IMR-90 (cell line): Measurements from ENCODE around the gene ANO7. TPM values are rescaled to one million over a fixed set of nuclear protein-coding genes. Genes with fewer than 3 reads are reported as not detected.

Experiments used
- ATAC-seq: fragments of 200-7000 bp; cut with Tn5 transposase; 2 replicates; pipeline ENCODE4 v1.9.1; 2020; ENCODE audit warnings: low read depth, mild to moderate bottlenecking, moderate library complexity
- BruUV-seq: library from RNA; stranded (reverse); fragments of 400-500 nt; replicated peaks from 2 replicates; lab custom pipeline; 2021; lab: Mats Ljungman, UMichigan
- CTCF ChIA-PET: fragments of 300-600 bp; formaldehyde crosslinking; extraction: SDS; loops from one replicate; lab custom pipeline; 2021; ENCODE audit warnings: antibody characterized with exemption; lab: Yijun Ruan, JAX
- POLR2A ChIA-PET: fragments of 300-600 bp; sonication (Branson Sonifier 250); formaldehyde crosslinking; loops from one replicate; lab custom pipeline; 2022; ENCODE audit warnings: antibody characterized with exemption; ENCODE audit not compliant: unreplicated experiment; lab: Charles Lee
- DNase-seq: peaks from one replicate; pipeline ENCODE4 v3.0.0; 2013
- H2AFZ ChIP-seq: replicated peaks from 2 replicates; pipeline ENCODE3; 2013; ENCODE audit warnings: low read length, mild to moderate bottlenecking; ENCODE audit not compliant: poor library complexity
- H2AK5ac ChIP-seq: 2 replicates; pipeline ENCODE4 v1.6.1; 2013; ENCODE audit warnings: low read depth, low read length, inconsistent platforms
- H2AK9ac ChIP-seq: replicated peaks from 2 replicates; pipeline ENCODE3; 2013; ENCODE audit warnings: mild to moderate bottlenecking, low read depth, low read length, moderate library complexity; ENCODE audit not compliant: poor library complexity
- H2BK120ac ChIP-seq: 2 replicates; pipeline ENCODE4 v1.6.1; 2013; ENCODE audit warnings: low read depth, low read length, inconsistent platforms
- H2BK15ac ChIP-seq: 3 replicates; pipeline ENCODE4 v1.6.1; 2013; ENCODE audit warnings: low read depth, low read length, inconsistent platforms
- H2BK20ac ChIP-seq: 2 replicates; pipeline ENCODE4 v1.6.1; 2013; ENCODE audit warnings: low read depth, mild to moderate bottlenecking, inconsistent platforms, low read length, moderate library complexity
- H2BK5ac ChIP-seq: 2 replicates; pipeline ENCODE4 v1.6.1; 2013; ENCODE audit warnings: mild to moderate bottlenecking, low read depth, low read length, inconsistent platforms; ENCODE audit not compliant: poor library complexity, severe bottlenecking
- H3K14ac ChIP-seq: replicated peaks from 2 replicates; pipeline ENCODE4 v1.6.1; 2013; ENCODE audit warnings: low read depth, low read length, inconsistent platforms
- H3K18ac ChIP-seq: 2 replicates; pipeline ENCODE4 v1.6.1; 2013; ENCODE audit warnings: low read depth, low read length, control low read depth
- H3K23ac ChIP-seq: 2 replicates; pipeline ENCODE4 v1.6.1; 2013; ENCODE audit warnings: low read depth, low read length, inconsistent platforms
- H3K27ac ChIP-seq: 2 replicates; pipeline ENCODE4 v1.5.1; 2013; ENCODE audit warnings: mild to moderate bottlenecking, control low read depth, low read length; ENCODE audit not compliant: insufficient read depth
- H3K27me3 ChIP-seq: 2 replicates; pipeline ENCODE4 v1.6.1; 2013; ENCODE audit warnings: low read length; ENCODE audit not compliant: control insufficient read depth, insufficient read depth
- H3K36me3 ChIP-seq: 2 replicates; pipeline ENCODE4 v1.6.1; 2013; ENCODE audit warnings: low read length, mixed read lengths; ENCODE audit not compliant: control insufficient read depth, insufficient read depth
- H3K4ac ChIP-seq: 2 replicates; pipeline ENCODE4 v1.6.1; 2013; ENCODE audit warnings: low read depth, low read length, inconsistent platforms
- H3K4me1 ChIP-seq: 2 replicates; pipeline ENCODE4 v1.6.1; 2013; ENCODE audit warnings: low read length, mixed read lengths; ENCODE audit not compliant: control insufficient read depth, insufficient read depth
- H3K4me2 ChIP-seq: 2 replicates; pipeline ENCODE4 v1.6.1; 2013; ENCODE audit warnings: low read depth, mild to moderate bottlenecking, control low read depth, low read length, moderate library complexity
- H3K4me3 ChIP-seq: 2 replicates; pipeline ENCODE4 v1.5.1; 2013; ENCODE audit warnings: low read depth, mild to moderate bottlenecking, control low read depth, low read length, moderate library complexity; ENCODE audit not compliant: insufficient read depth
- H3K56ac ChIP-seq: 2 replicates; pipeline ENCODE4 v1.6.1; 2013; ENCODE audit warnings: low read length, inconsistent platforms; ENCODE audit not compliant: insufficient read depth; ENCODE audit errors: extremely low read depth
- H3K79me1 ChIP-seq, 2 experiments: 2 replicates each; pipeline ENCODE4 v1.6.1; 2013; ENCODE audit warnings: low read length in 2 of 2, inconsistent platforms in 1 of 2, low read depth in 1 of 2
- H3K9ac ChIP-seq: 2 replicates; pipeline ENCODE4 v1.6.1; 2013; ENCODE audit warnings: low read depth, low read length, control low read depth
- H3K9me1 ChIP-seq: 2 replicates; pipeline ENCODE4 v1.6.1; 2013; ENCODE audit warnings: low read length, inconsistent platforms; ENCODE audit not compliant: insufficient read depth
- H3K9me3 ChIP-seq: 2 replicates; pipeline ENCODE4 v1.6.1; 2013; ENCODE audit warnings: low read length; ENCODE audit not compliant: control insufficient read depth, insufficient read depth
- H4K20me1 ChIP-seq: 2 replicates; pipeline ENCODE4 v1.6.1; 2013; ENCODE audit warnings: low read length, inconsistent platforms; ENCODE audit not compliant: insufficient read depth
- H4K5ac ChIP-seq: 2 replicates; pipeline ENCODE4 v1.6.1; 2013; ENCODE audit warnings: mild to moderate bottlenecking, low read depth, low read length, control low read depth
- H4K8ac ChIP-seq, 2 experiments: 2 replicates each; pipeline ENCODE4 v1.6.1; 2013; ENCODE audit warnings: low read depth in 2 of 2, low read length in 2 of 2, control low read depth in 1 of 2, inconsistent platforms in 1 of 2
- H4K91ac ChIP-seq: 2 replicates; pipeline ENCODE4 v1.6.1; 2013; ENCODE audit warnings: low read depth, low read length, inconsistent platforms; ENCODE audit not compliant: insufficient read depth
- CHD1 ChIP-seq: IDR thresholded peaks from 2 replicates; pipeline ENCODE4 v1.6.1; 2012; ENCODE audit warnings: low read depth, low read length, improper control_type of control experiment
- FOS ChIP-seq: fragments of 150-350 bp; IDR thresholded peaks from 2 replicates; pipeline ENCODE4 v1.6.1; 2016; ENCODE audit warnings: low read depth, low read length
- MAFK ChIP-seq: IDR thresholded peaks from 2 replicates; pipeline ENCODE4 v1.6.1; 2012; ENCODE audit warnings: low read depth, low read length, improper control_type of control experiment
- NFE2L2 ChIP-seq: fragments of 150-350 bp; IDR thresholded peaks from 2 replicates; pipeline ENCODE4 v1.6.1; 2016; ENCODE audit warnings: low read depth, mild to moderate bottlenecking, low read length
- POLR2A ChIP-seq: IDR thresholded peaks from 2 replicates; pipeline ENCODE4 v1.6.1; 2012; ENCODE audit warnings: mild to moderate bottlenecking, low read depth, low read length
- RAD21 ChIP-seq: IDR thresholded peaks from 2 replicates; pipeline ENCODE4 v1.6.1; 2012; ENCODE audit warnings: low read length, improper control_type of control experiment
- RFX5 ChIP-seq: IDR thresholded peaks from 2 replicates; pipeline ENCODE4 v1.8.0; 2012; ENCODE audit warnings: low read depth, mild to moderate bottlenecking, low read length, moderate library complexity
- WGBS, 2 experiments: methylation state at CpG; one replicate each; pipeline versions ENCODE4 v1.1.5 to v1.1.7; 2013; ENCODE audit warnings: missing lambda C conversion rate in 2 of 2; ENCODE audit not compliant: insufficient read length in 1 of 2; ENCODE audit errors: extremely low coverage in 2 of 2; 5-methylcytosine and 5-hydroxymethylcytosine counted together
- dilution Hi-C: fragments of 300-500 bp; cut with HindIII; formaldehyde crosslinking; loops from one replicate; pipeline ENCODE4 v1.14.3; 2018; ENCODE audit warnings: low sequenced_read_pairs; ENCODE audit not compliant: unreplicated experiment
- in situ Hi-C: fragments of 300-500 bp; cut with MboI; formaldehyde crosslinking; loops from 3 replicates; pipeline ENCODE4 v1.14.3; 2019; ENCODE audit warnings: low sequenced_read_pairs, inconsistent platforms, mixed read lengths
- intact Hi-C: fragments of 100-400 bp; cut with micrococcal nuclease; formaldehyde crosslinking; loops from 2 replicates; pipeline ENCODE4 v1.10.0; 2022
- polyA plus RNA-seq, 3 experiments: library from polyadenylated mRNA; depleted of rRNA; stranded (reverse); fragments of >200 nt; gene quantifications; 2 replicates each; pipeline ENCODE4 v1.2.3, GENCODE V29; 2012; ENCODE audit warnings: low replicate concordance in 1 of 3
- total RNA-seq: library from RNA; depleted of rRNA; stranded (reverse); fragments of >200 nt; gene quantifications from 2 replicates; pipeline ENCODE4 v1.2.3, GENCODE V29; 2012

ANO7 gene
- total and polyA plus RNA-seq, 2 of the 4 experiments (the other 2 are of a cell fraction) = 0.36 to 3.4 TPM

DNA sequence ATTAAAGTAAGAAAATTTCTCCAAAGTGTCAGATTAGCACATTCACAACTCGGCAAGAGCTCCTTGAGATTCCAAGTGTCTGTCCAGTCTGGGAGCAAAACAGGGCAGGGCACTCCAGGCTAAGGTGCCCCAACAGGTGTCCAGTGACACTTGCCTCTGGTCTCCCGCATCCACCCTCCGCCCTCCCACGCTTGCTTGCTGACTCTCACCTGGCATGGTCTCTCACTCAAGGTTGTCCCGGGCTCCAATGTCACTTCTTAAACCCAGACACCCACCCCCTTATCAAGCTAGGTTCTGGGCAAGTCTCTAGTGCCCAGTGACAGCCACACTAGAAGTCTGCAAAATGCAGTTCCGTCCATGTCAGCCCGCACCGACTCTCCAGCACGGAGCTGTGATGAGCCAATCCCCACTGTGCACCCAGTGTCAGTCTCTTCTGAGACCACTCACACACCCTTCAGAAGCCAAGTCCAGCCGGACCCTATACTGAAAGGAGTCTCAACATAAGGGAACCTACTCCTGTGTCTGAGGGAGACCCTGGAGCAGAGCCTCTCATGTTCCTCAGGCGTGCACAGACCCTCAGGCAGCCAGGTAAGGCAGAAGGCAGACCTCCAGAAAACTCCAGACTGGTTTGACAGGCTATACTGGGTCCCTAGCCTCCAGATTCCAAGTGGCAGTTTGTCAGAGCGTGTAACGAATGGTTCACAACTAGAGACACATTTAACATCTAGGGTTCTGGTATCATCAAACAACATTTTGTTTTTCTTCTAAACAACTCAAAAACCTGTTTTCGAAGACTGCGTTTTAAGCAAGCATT lies 81.4 kb downstream of the ANO7 start:
- Histone ChIP-seq H3K79me1 (peaks cover 39 to 85% of the 10 kb centered on the region in 2 experiments), H3K56ac (no peak overlapping the region), H3K4me1 (peaks cover 25% of the 10 kb centered on the region), H2BK15ac (no peak overlapping the region), H2AK5ac (no peak overlapping the region), H3K36me3 (peaks cover 38% of the 10 kb centered on the region), H2BK120ac (no peak overlapping the region), H3K27ac (no peak overlapping the region), H3K4me2 (peak overlapping the region; percentile 91), H2BK20ac (no peak overlapping the region), H3K14ac (no peak overlapping the region), H3K23ac (peak overlapping the region; percentile 51; the same call in 1 of the 2 replicates), H4K20me1 (peaks cover 92% of the 10 kb centered on the region), H3K9me1 (peaks cover 39% of the 10 kb centered on the region), H2AK9ac (no peak overlapping the region), H3K18ac (no peak overlapping the region), H3K9ac (no peak overlapping the region; the same call in 1 of the 2 replicates), H4K5ac (no peak overlapping the region), H2AFZ (no peak overlapping the region), H3K4me3 (no peak overlapping the region), H4K91ac (no peak overlapping the region), H4K8ac (no peak overlapping the region), H3K27me3 (no peaks in the 10 kb centered on the region), H2BK5ac (no peak overlapping the region), H3K9me3 (no peaks in the 10 kb centered on the region), H3K4ac (no peak overlapping the region)
- ChIA-PET POLR2A (no interaction called here), CTCF (no interaction called here)
- dilution Hi-C loops (no loop called here), in situ Hi-C loops (no loop called here), intact Hi-C loops (loop anchor here (5.0 kb wide), 1 partner anchor 237 kb away; the partner anchor contains the start of gene STK25)
- 91% methylated on average over 11 of the region's 15 CpGs; no CpG with 5 or more reads in 1 of the 2 experiments for WGBS, 2 experiments
- no peak for ATAC-seq
- no TSS peak for BruUV-seq
- DNase-seq = no peak
- TF ChIP-seq RAD21 (no peak), CHD1 (no peak), NFE2L2 (no peak), MAFK (no peak), RFX5 (no peak), POLR2A (no peak), FOS (no peak)
